Measurements from ENCODE around the gene PTPN6.

Gene PTPN6

GRCh38 chr12:6957151-6957701 lies 6.1 kb downstream of the PTPN6 start:
- no peak for DNase-seq

DNA sequence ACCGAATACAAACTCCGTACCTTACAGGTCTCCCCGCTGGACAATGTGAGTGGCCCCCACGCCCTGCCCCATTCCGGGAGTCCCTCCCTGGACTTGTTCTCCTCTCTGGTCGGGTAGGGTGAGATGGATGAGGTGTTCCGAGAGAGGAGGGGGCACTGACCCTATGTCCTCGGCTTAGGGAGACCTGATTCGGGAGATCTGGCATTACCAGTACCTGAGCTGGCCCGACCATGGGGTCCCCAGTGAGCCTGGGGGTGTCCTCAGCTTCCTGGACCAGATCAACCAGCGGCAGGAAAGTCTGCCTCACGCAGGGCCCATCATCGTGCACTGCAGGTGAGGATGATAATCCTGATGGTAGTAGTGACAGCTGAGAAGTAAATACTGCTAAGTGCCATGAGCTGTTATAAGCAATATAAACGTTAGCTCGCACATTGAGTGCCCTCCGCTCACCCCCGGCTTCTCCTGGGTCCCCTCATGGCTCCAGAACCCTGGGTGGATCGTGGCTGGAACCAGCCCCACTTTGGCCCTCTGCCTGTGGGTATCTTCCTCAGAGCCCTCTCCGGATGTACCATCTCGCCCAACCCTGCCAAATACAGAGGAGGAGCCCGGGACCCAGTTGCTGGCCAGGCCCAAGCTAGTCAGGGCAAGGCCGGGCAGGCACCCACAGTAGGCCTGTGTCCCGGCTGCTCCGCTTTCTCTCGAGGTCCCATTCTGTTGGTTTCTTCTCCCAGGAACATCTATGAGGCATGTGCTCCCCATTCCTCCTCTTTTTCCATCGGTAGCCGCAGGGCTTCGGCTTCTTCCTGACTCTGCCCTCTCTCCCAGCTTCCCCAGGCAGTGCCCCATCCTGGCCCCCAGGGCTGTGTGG lies 6.8 kb downstream of the PTPN6 start:
- no peak for DNase-seq

DNA sequence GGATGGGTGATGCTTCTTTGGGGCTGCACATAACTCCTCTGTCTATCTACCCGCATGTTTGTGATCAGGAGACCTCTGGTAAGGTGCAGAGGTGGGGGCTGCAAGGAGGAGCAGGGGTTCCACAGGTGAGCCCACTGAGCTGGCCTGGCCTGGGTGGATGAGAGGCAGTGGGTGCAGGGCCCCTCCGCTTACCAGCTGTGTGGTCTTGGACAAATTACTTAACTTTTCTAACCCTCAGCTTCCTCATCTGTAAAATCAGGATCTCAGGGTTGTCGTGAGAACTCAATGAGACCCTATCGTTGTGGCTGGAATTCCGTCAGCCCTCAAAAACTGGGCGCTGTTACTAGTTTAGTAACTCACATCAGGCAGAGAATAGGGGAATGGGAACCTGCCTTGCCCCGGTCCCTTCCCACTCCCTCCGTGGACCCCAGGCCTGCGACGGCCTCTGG lies 7.5 kb downstream of the PTPN6 start:
- no peak for DNase-seq

DNA sequence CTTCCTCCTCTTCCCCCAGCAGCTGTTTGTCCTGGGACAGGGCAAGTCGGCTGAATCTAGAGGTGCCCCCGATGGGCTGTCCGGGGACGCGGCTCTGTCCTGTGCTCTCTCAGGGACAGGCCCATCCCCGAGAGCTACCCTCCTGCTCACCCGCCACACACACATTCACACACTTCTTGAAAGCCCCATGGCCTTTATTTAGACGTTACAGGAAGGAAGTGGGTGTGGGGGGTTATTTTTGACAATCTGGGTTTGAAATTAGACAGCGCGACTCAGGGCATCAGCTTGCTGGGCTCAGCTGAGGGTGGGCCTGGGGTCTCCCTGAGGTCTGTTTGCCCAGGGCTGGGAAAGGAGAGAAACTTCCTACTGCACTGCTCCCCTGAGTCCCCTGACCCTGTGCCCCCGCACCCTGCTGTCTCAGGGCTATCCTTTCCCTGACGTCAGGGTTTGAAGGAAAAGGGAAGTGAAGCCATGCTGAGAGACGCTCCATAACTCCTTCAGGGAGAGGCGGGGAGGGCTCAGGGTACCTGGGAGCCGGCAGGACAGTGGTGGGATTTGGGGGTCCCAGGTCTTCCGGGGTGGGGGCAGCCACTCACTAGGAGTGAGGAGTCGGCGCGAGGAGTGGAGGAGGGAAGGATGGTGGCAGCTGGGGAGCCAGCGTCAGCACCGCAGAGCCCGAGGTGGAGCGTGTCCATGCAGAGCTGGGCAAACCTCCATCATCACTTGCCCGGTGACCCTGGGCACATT lies 8.1 kb downstream of the PTPN6 start:
- peak; percentile 70 for DNase-seq

DNA sequence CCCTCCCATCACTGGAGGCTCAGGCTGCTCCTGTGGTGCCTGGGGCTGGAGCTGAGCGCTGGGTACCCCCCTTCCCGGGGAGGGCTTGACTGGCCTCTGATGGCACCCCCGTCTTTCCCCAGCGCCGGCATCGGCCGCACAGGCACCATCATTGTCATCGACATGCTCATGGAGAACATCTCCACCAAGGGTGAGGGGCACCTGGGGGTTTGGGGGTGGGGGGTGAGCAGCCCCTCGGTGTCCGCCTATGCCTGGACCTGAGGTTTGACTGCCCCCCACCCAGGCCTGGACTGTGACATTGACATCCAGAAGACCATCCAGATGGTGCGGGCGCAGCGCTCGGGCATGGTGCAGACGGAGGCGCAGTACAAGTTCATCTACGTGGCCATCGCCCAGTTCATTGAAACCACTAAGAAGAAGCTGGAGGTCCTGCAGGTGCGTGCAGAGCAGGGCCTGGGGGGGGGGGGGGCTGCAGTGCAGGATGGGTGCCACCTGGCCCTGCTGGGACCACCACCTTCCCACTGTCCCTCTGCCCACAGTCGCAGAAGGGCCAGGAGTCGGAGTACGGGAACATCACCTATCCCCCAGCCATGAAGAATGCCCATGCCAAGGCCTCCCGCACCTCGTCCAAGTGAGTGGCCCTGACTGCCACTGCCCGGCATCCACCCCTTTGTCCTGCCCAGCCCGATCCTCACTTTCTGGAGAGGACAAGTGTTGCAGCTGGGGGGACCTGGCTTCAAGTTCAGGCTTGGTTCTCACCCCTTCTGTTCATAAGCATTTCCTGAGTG lies 8.8 kb downstream of the PTPN6 start:
- DNase-seq = no peak

DNA sequence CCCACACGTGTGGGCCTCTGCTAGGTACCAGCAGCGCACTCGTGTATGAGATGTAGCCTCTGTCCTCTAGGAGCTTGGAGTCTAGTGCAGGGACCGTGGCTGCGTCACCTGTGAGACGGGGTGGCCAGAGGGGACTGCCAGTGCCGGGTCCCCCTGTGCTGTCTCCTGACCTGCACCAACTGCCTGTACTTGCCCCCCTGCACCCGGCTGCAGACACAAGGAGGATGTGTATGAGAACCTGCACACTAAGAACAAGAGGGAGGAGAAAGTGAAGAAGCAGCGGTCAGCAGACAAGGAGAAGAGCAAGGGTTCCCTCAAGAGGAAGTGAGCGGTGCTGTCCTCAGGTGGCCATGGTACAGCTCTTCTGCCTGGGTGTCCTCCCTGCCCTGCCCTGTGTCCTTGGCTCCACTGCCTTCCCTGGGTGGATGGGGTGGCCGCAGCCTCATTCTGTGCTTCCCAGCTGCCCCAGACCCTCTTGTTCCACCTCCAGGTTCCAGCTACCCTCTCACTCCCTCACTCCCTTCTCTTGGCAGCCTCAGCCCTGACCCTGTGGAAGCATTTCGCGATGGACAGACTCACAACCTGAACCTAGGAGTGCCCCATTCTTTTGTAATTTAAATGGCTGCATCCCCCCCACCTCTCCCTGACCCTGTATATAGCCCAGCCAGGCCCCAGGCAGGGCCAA lies 9.6 kb downstream of the PTPN6 start:
- no peak for DNase-seq

DNA sequence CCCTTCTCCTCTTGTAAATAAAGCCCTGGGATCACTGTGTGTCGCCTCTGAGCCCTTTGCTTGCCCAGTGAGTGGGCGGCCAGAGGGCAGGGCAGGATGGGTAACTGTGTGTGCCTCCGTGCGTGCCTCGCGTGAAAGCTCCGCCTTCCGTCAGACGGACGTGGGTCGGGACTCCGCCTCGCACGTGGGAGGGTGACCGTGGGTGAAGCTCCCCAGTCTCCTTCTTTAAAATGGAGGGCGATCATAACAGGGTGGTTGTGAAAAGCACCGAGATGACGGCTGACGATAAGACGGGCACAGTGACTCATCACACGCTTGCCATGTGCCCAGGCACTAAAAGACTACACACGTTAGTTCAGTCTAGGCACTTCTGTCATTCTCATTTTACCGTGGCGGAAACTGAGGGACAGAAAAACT lies 10.1 kb downstream of the PTPN6 start:
- peak; percentile 82 for DNase-seq

- no peak for DNase-seq
Measured at GRCh38 chr12:6961695-6962284, 10.6 kb downstream of the PTPN6 start.

- DNase-seq = no peak
Measured at GRCh38 chr12:6962285-6963015, 11.3 kb downstream of the PTPN6 start.

DNA sequence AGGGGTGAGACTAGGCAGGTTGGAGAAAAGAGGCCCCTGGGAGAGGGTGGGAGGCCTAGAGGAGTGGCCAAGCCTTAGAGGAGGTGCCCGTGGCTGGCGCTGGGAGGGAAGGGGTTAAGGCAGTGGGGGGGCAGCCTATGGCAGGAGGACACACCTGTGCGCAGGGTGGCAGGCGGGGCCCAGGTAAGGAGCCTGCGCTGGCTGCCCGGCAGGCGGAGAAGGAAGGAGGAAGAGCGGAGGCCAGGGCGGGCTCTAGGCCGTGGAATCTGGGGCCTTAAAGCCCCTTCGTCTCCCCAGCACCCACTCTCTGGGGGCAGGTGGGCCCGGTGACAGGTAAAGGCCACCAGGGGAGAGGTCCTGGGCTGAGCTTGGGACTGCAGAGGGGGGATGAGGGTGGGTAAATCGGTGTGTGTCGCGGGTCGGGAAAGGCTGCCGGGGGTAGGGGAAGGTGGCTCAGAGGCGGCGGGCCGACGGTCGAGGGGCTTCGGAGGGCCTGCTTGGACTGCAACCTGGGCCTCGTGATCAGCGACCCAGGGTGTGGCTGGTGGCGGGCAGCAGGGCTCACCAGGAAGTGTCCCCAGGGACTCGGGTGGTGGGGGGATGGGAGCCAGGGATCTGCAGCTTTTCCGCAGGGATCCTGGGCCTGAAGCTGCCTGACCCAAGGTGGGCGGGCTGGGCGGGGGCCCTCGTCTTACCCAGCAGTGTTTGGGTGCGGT lies 12.0 kb downstream of the PTPN6 start:
- DNase-seq = no peak

DNA sequence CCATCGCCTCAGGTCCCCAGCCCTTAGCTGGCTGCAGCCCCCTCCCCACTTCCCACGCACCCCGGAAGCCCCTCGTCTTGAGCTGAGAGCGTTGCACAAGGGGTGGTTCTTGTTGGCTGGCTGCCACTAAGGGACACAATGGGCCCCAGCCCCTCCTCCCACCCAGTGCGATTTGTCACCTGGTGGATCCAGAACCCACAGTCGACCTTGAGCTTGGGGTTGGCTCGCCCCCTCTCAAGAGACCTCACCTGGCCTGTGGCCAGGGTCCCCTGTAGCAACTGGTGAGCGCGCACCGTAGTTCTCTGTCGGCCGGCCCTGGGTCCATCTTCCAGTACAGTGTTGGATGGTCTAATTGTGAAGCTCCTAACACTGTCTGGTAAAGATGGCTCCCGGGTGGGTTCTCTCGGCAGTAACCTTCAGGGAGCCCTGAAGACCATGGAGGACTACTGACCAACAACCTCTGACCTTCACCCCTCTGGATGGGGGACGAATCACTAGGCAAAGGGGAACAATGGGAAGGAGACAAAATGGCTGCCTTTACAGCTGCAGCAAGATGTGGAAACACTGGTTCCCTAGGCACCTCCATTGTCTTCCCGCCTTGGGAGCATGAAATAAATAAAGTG lies 12.7 kb downstream of the PTPN6 start:
- DNase-seq = no peak

- no peak for DNase-seq
Measured at GRCh38 chr12:6964605-6965025, 13.5 kb downstream of the PTPN6 start.

DNA sequence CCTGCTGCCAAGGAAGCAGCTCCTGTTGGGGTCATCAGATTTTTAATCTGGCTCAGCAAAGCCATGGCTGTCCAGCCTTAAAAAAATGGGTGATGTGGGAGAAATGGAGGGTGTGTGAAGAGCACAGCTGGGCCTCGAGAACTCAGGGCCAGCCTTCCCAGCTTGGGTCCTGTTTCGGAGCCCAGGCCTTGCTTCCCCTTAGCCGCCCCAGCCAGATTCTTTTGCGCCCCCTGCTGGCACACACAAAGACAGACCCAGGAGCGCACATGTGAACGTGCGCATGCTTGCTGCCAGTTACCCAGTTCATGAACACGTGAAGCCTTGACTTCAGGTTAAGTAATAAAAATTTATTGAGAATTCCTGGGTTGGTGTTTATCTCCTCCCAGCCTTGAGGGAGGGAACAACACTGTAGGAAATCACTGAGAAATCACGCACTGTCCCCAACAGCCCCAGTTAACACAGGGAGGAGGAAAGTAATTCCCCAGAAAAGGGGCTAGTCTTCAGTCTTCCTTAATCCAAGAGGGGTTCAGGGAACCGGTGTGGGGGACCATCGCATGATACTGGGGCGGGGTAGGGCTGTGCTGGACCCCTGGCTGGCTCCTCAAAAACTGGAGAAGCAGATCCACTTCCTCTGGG lies 14.0 kb downstream of the PTPN6 start:
- DNase-seq = peak; percentile 92

GRCh38 chr12:6965714-6966113 lies 14.6 kb downstream of the PTPN6 start:
- DNase-seq = no peak

- DNase-seq = no peak
Measured at GRCh38 chr12:6966351-6966750, 15.2 kb downstream of the PTPN6 start.

DNA sequence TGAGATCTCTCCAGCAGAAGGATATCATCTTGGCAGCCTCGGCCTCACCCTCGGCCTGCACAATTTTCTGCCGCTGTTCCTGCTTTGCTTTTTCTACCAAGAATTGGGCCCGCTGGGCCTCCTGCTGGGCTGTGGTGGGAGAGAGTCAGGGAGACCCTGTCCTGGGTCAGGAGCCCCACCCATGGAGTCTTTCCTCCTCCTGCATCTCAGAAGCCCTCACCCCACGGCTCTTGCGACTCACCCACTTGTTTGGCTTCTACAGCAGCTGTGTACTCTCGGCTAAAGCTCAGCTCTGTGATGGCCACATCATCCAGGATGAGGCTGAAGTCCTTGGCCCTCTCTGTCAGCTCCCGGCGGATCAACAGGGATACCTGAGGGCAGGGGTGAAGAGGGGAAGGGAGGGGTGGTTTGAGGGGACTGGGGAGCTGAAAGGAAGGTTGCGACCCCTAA lies 16.5 kb downstream of the PTPN6 start:
- no peak for DNase-seq

DNA sequence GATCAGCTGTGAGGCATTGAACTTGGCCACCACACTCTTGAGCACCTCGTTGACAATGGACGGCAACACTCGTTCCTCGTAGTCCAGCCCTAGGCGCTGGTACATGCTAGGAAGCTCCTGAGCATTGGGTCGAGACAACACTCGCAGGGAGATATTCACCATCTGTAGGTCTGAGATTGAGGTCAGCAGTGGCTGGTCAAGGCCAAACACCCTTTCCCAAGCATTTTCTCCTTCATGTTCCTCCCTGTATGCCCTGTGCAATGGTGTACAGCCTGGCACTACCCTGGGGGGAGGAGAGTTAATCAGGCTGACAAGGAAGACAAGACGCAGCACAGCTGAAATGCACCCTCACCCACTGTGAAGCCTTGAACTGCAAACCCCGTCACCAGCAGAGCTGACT lies 17.3 kb downstream of the PTPN6 start:
- no peak for DNase-seq

DNA sequence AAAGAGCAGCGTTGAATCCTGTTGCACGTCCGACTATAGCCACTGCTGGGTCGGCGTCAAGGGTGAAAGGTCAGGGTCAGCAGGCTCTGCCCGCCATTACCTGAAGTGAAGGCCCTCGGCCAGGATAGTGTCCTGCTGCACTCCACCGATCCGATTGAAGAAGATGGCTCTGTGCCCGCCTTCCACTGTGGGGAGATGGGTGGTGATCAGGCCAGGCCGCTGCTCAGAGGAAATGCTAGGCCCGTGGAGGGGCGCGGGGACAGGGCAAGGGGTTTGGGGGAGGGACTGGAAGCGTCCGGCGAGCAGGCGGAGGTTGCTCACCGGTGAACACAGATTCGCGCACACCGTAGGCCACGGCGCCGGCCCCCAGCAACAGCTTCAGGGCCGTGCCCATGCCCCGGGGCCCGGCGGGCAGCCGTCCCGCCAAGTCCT lies 19.0 kb downstream of the PTPN6 start:
- no peak for DNase-seq

DNA sequence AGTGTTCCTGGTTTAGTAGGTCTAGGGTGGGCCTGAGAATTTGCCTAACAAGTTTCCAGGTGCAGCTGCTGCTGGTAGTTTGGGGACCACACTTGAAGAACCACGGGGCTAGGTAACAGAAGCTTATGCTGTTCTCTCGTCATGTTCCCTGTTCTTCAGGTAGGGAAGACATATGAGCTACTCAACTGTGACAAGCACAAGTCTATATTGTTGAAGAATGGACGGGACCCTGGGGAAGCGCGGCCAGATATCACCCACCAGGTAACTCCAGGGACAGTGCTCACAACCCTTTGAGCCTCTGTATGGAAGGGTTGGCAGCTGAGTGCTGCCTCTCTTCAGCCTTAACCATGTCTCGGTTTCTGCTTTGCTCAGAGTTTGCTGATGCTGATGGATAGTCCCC lies 23.0 kb downstream of the PTPN6 start:
- no peak for DNase-seq

Data from T-helper 9 cell (primary cell).